Stimulated activated CD4-positive, alpha-beta T cell treated with anti-CD3 and anti-CD28 coated beads, TNF-alpha, amount 100 ng/mL, for 1 hour (primary cell): ENCODE data around the gene GPR33.
"Not testable (repeated sequence)": the region's sequence is repeated elsewhere in the genome, so short reads cannot be mapped to it uniquely, and the experiment has no call there.

Experiments
- DNase-seq, 3 donors: peaks; one replicate each; pipeline ENCODE4 v3.0.0-alpha.2; 2020; ENCODE audit warnings: low read depth in 3 of 3, low spot score in 1 of 3

Gene GPR33

GRCh38 chr14:31462450-31462849 lies 25.4 kb downstream of the GPR33 start:
- not testable (repeated sequence) for DNase-seq

GRCh38 chr14:31461545-31461944 lies 26.3 kb downstream of the GPR33 start:
- DNase-seq: no peak

GRCh38 chr14:31457665-31458659 lies 29.9 kb downstream of the GPR33 start:
- no peak for DNase-seq

GRCh38 chr14:31456841-31457664 lies 30.8 kb downstream of the GPR33 start, which contains the start of gene DTD2:
TSS of gene DTD2 (minus strand) at chr14:31457506. CDS start at chr14:31457393, 113 bp downstream.
- DNase-seq: peak; percentile 82 to 89 (median 85)

GRCh38 chr14:31449971-31450610 lies 37.7 kb downstream of the GPR33 start:
- DNase-seq: no peak

- DNase-seq: no peak
Observed at GRCh38 chr14:31449136-31449535, 38.7 kb downstream of the GPR33 start.

GRCh38 chr14:31445703-31446102 lies 42.1 kb downstream of the GPR33 start:
- DNase-seq: no peak

- no peak for DNase-seq
Observed at GRCh38 chr14:31442284-31442683, 45.6 kb downstream of the GPR33 start.

- DNase-seq: no peak
Observed at GRCh38 chr14:31441273-31442111, 46.3 kb downstream of the GPR33 start.

- no peak for DNase-seq
Observed at GRCh38 chr14:31440280-31440679, 47.6 kb downstream of the GPR33 start.

GRCh38 chr14:31439561-31439960 lies 48.3 kb downstream of the GPR33 start:
- DNase-seq: no peak

- not testable (repeated sequence) for DNase-seq
Observed at GRCh38 chr14:31437045-31437691, 50.7 kb downstream of the GPR33 start.

GRCh38 chr14:31435276-31435675 lies 52.6 kb downstream of the GPR33 start:
- DNase-seq: no peak
